Spleen (tissue), 7 donors: ENCODE measurements around the gene ADAMTSL3.

Experiments used
- POLR2A ChIP-seq, 3 donors: fragments of 450-650 bp; IDR thresholded peaks; one replicate each; pipeline ENCODE4 v1.5.1; 2017; ENCODE audit warnings: antibody characterized with exemption in 3 of 3, mild to moderate bottlenecking in 1 of 3
- TF ChIP-seq, protein P1 (sequence below), 11 experiments: fragments of 200-600 bp in 7 of 11; fragments of 450-650 bp in 4 of 11; sonication (generic) in 4 of 11; IDR thresholded peaks in 8 of 11; conservative IDR thresholded peaks in 3 of 11; 1 replicate in 7 of 11; 2 replicates in 4 of 11; pipeline versions ENCODE4 v1.4.0 to v1.8.0; 2016 to 2021; ENCODE audit warnings: antibody characterized with exemption in 11 of 11, inconsistent platforms in 4 of 11, mild to moderate bottlenecking in 1 of 11
- donor health status: DM: no; HTN: no; CAD: no; lungs with moderate emphysema.
- donor health status: DM: no; HTN: no; CAD: no.
- donor health status: DM: no; HTN: no; CAD: no.

DNA sequence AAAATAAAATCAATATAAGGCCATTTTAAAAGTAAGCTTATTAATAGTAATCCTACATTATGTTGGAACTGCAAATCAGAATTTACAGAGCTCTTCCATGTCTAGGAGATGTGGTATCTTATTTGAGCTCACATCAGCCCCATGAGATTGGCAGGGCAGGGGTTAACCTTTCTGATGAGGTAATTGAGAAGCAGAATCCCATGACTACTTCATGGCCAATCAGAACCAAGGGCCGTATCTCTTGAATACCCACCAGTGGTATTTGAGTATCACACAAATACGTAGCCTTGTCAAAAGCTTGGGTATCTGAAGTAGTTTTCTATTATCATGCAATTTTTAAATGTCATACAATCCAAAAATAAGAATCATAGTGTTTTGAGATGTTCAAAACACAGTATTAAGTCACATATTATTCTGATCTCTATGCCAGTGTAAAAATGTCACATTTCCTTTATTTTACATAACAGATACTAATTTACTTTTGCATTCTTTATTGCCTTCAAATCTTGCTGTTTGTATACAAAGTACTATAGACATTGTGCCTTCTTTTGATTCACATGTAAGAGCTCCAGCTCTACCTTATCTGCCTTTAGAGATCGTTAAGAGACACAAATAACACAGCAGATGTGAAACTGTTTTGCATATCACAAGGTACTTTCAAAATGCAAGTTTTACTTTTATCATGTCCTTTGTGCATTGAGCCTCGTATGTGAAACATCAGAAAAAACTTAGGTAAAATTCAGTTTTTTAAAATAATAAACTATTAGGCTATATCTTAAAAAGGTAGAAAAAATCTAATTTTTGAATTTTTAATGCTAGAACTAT is 329.9 kb downstream of the ADAMTSL3 start:
- TF ChIP-seq, protein P1, sequence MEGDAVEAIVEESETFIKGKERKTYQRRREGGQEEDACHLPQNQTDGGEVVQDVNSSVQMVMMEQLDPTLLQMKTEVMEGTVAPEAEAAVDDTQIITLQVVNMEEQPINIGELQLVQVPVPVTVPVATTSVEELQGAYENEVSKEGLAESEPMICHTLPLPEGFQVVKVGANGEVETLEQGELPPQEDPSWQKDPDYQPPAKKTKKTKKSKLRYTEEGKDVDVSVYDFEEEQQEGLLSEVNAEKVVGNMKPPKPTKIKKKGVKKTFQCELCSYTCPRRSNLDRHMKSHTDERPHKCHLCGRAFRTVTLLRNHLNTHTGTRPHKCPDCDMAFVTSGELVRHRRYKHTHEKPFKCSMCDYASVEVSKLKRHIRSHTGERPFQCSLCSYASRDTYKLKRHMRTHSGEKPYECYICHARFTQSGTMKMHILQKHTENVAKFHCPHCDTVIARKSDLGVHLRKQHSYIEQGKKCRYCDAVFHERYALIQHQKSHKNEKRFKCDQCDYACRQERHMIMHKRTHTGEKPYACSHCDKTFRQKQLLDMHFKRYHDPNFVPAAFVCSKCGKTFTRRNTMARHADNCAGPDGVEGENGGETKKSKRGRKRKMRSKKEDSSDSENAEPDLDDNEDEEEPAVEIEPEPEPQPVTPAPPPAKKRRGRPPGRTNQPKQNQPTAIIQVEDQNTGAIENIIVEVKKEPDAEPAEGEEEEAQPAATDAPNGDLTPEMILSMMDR (IDR thresholded peaks at IDR 0.05 in 8 of 11, conservative IDR thresholded peaks at IDR 0.05 in 3 of 11), result no peak
- TF ChIP-seq POLR2A (IDR thresholded peaks at IDR 0.05), result no peak
